T-helper 17 cell (primary cell): ENCODE results near the gene PPAN. TPM values are rescaled to one million over a fixed set of nuclear protein-coding genes. Genes with fewer than 3 reads are reported as not detected.
A peak's percentile ranks its signal among the peaks of the same experiment; 100 is the strongest.

ENCODE experiments used
- ATAC-seq: fragments of 150-1000 bp; cut with Tn5 transposase; 2 replicates; pipeline ENCODE4 v1.10.0; 2021; ENCODE audit warnings: mild to moderate bottlenecking, moderate library complexity
- DNase-seq, 3 donors: peaks; one replicate each; pipeline versions ENCODE4 v3.0.0 to v3.0.0-alpha.2; 2020 to 2021
- H3K9me3 ChIP-seq: one replicate; pipeline ENCODE4 v1.7.0; 2013; ENCODE audit warnings: low read length, mild to moderate bottlenecking; ENCODE audit not compliant: control insufficient read depth, poor library complexity, severe bottlenecking
- H3K27ac Mint-ChIP-seq: one replicate; pipeline ENCODE4 v1.8.0; 2022; ENCODE audit warnings: mild to moderate bottlenecking, moderate library complexity, mixed read lengths
- H3K27me3 Mint-ChIP-seq: one replicate; pipeline ENCODE4 v1.8.0; 2022; ENCODE audit warnings: mixed read lengths
- H3K36me3 Mint-ChIP-seq: one replicate; pipeline ENCODE4 v1.8.0; 2022; ENCODE audit warnings: low read depth, mixed read lengths
- H3K4me1 Mint-ChIP-seq: one replicate; pipeline ENCODE4 v1.8.0; 2022; ENCODE audit warnings: mild to moderate bottlenecking, mixed read lengths
- H3K4me3 Mint-ChIP-seq: one replicate; pipeline ENCODE4 v1.8.0; 2022; ENCODE audit warnings: mild to moderate bottlenecking, moderate library complexity, mixed read lengths
- total RNA-seq, 4 donors: library from RNA in 2 of 4; stranded (reverse) in 2 of 4; gene quantifications; one replicate each; pipeline ENCODE4 v1.2.3 and lab custom pipeline; 2022 to 2026

The PPAN gene
- total RNA-seq, 2 donors from 2014 or later, result 79.8 to 87.8 TPM

GRCh38 chr19:10112895-10113591 lies 6.9 kb downstream of the PPAN start:
- no peaks in the 10 kb centered on the region for H3K27me3 Mint-ChIP-seq

DNA sequence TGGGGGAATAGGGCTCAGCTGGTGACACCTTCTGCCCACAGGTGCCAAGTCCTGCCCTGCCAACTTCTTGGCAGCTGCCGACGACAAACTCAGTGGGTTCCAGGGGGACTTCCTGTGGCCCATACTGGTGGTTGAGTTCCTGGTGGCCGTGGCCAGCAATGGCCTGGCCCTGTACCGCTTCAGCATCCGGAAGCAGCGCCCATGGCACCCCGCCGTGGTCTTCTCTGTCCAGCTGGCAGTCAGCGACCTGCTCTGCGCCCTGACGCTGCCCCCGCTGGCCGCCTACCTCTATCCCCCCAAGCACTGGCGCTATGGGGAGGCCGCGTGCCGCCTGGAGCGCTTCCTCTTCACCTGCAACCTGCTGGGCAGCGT lies 7.4 kb downstream of the PPAN start:
- Mint-ChIP-seq H3K4me3 (peak overlapping the region; percentile 82), H3K27me3 (no peaks in the 10 kb centered on the region), H3K27ac (peak overlapping the region; percentile 97), H3K36me3 (peaks cover 9% of the 10 kb centered on the region), H3K4me1 (peaks cover 28% of the 10 kb centered on the region)
- no peak for DNase-seq
- no peak for ATAC-seq
- H3K9me3 ChIP-seq, result no peaks in the 10 kb centered on the region

More at GRCh38 chr19:10112895-10113591, 6.9 kb downstream of the PPAN start:
- DNase-seq (peak; percentile 51 to 63 (median 57)), ATAC-seq (peak; percentile 61)
- Mint-ChIP-seq H3K27ac (peak overlapping the region; percentile 97), H3K36me3 (peaks cover 9% of the 10 kb centered on the region), H3K4me1 (peaks cover 28% of the 10 kb centered on the region), H3K4me3 (peak overlapping the region; percentile 82)
- no peaks in the 10 kb centered on the region for H3K9me3 ChIP-seq

DNA sequence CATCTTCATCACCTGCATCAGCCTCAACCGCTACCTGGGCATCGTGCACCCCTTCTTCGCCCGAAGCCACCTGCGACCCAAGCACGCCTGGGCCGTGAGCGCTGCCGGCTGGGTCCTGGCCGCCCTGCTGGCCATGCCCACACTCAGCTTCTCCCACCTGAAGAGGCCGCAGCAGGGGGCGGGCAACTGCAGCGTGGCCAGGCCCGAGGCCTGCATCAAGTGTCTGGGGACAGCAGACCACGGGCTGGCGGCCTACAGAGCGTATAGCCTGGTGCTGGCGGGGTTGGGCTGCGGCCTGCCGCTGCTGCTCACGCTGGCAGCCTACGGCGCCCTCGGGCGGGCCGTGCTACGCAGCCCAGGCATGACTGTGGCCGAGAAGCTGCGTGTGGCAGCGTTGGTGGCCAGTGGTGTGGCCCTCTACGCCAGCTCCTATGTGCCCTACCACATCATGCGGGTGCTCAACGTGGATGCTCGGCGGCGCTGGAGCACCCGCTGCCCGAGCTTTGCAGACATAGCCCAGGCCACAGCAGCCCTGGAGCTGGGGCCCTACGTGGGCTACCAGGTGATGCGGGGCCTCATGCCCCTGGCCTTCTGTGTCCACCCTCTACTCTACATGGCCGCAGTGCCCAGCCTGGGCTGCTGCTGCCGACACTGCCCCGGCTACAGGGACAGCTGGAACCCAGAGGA lies 7.9 kb downstream of the PPAN start:
- DNase-seq, result no peak
- no peak for ATAC-seq
- peaks cover 9% of the 10 kb centered on the region for H3K36me3 Mint-ChIP-seq

GRCh38 chr19:10114651-10115391 lies 8.7 kb downstream of the PPAN start:
- H3K9me3 ChIP-seq, result no peaks in the 10 kb centered on the region
- no peak for DNase-seq
- Mint-ChIP-seq H3K27me3 (no peaks in the 10 kb centered on the region), H3K4me3 (peak overlapping the region; percentile 25), H3K36me3 (peaks cover 8% of the 10 kb centered on the region), H3K4me1 (peaks cover 34% of the 10 kb centered on the region), H3K27ac (no peak overlapping the region)
- ATAC-seq, result no peak

More for the DNA sequence above, 7.9 kb downstream of the PPAN start:
- Mint-ChIP-seq H3K4me3 (peak overlapping the region; percentile 25), H3K27ac (peak overlapping the region; percentile 97), H3K27me3 (no peaks in the 10 kb centered on the region), H3K4me1 (peaks cover 32% of the 10 kb centered on the region)
- no peaks in the 10 kb centered on the region for H3K9me3 ChIP-seq

DNA sequence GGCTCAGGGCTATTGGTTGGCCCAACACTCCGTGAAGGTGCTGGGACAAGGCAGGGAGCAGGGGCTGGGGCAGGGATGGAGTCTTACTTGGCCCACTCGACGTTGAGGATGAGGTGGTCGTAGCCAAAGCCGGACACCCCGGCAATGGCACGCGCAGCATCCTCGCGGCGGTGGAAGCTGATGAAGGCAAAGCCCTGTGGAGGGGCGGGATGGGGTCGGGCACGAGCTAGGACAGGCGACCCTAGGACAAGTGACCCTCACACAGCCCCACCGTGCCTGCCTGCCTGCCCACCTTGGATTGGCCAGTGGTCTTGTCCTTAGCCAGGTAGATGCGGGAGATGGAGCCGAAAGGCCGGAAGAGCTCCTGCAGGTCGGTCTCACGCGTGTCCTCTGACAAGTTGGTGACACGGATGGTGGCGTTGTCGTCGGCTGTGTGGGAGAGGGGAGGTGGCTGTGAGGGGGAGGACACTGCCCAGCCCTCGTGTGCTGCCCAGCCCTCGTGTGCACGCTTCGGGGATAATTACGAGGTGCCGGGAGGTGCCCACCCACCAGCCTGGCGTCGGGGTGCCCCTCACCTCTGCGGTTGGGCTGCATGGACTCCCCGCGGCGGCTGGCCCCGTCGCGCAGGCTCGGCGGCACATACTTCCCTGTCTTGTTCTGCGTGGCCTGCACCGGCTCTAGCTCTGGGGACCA lies 9.4 kb downstream of the PPAN start:
- Mint-ChIP-seq H3K27ac (peak overlapping the region; percentile 8), H3K27me3 (no peaks in the 10 kb centered on the region), H3K36me3 (peaks cover 7% of the 10 kb centered on the region), H3K4me1 (peaks cover 35% of the 10 kb centered on the region), H3K4me3 (no peak overlapping the region)
- ATAC-seq (no peak), DNase-seq (no peak)
- H3K9me3 ChIP-seq, result no peaks in the 10 kb centered on the region

DNA sequence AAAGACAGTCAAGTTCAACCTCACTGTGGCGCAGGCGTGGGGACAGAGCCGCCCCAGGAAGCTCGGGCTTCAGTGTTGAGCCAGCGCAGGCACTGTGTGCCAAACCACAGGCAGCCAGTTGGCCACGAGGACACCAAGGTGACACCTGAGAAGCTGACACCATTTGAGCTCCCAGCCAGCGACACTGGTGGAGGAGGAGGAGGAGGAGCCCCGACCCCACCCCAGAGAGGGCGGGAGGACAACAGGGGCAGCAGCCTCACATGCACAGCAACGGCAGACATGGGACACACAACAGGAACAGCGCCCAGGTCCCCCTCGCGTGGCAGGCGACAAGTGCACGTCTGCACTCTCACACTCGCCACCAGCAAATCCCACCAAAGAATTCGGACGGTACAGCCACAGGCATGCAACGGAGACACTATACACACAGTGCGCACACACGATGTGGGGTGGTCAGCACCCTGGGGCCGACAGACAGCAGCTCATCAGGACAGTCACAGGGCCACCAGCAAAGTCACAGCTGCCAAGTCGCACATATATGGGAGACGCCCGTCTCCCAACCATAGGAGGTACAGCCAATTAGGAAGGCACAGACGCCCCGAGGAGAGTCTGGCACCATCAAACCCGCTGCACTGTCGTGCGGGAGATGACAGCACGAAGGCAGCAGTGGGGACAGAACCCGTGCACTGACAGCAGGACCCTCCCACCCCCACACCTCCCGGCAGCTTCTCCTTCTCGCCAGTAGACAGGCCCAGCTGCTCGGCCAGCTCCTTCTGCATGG lies 10.1 kb downstream of the PPAN start:
- Mint-ChIP-seq H3K4me1 (peaks cover 31% of the 10 kb centered on the region), H3K36me3 (peaks cover 4% of the 10 kb centered on the region), H3K4me3 (peak overlapping the region; percentile 71), H3K27me3 (no peaks in the 10 kb centered on the region), H3K27ac (peak overlapping the region; percentile 8)
- no peaks in the 10 kb centered on the region for H3K9me3 ChIP-seq
- DNase-seq (no peak), ATAC-seq (no peak)

DNA sequence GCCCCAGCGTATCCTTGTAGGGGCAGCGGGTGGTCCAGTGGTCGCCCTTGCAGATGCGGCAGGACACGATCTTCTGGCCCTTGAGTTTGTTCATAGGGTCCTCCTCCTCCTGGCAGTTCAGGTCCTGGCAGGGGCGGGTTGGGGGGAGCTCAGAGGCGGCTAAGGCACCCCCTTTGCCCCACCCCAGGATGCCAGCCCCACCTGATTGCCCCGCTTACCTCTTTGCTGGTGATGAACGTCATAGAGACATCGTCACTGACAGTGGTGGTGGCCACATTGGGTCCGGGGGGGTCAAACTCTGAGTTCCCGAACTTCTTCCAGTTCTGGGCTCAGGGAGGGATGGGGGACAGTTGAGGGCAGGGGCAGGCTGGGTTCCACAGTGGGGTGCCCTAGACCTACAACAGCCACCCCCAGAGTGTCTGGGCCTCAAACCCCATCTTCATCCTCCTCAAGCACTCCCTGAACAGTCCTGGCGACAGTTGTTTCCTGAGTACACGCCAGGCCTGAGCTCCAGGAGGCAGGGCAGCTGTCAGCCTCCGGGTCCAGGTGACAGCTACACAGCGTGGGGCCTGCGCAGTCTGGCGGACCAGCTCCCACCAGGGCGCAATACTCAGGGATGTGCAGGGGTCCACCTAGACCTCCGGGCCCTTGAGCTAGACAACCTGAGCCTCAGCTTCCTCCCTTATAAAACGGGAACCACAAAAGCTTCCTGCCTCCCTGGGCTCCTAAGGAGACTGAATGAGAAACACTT lies 10.9 kb downstream of the PPAN start:
- ATAC-seq (no peak), DNase-seq (no peak)
- H3K9me3 ChIP-seq, result no peaks in the 10 kb centered on the region
- Mint-ChIP-seq H3K27me3 (no peaks in the 10 kb centered on the region), H3K4me3 (peak overlapping the region; percentile 15), H3K36me3 (peaks cover 4% of the 10 kb centered on the region), H3K4me1 (peaks cover 28% of the 10 kb centered on the region), H3K27ac (peak overlapping the region; percentile 8)

DNA sequence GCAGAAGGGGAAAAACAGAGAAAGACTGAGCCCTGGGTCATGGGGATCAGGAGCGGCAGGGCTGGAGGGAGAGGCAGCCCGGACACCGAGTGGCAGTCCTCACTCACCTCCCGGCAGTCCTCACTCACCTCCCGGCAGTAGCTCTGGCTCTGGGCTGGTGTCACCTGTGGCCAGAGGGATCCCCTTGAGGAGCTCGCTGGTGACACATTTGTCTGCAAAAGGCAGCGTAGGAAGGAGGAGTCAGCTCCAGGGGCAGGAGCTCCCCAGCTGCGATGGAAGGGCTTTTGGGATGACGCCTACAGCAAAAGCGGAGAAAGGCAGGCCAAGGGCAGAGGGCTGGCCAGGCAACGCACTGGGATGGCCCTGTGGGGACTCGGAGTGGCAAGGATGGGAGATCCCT lies 12.8 kb downstream of the PPAN start:
- no peak for DNase-seq
- no peaks in the 10 kb centered on the region for H3K27me3 Mint-ChIP-seq
- peak overlapping the region; percentile 93 for H3K4me3 Mint-ChIP-seq
- H3K9me3 ChIP-seq, result no peaks in the 10 kb centered on the region
- peaks cover 14% of the 10 kb centered on the region for H3K4me1 Mint-ChIP-seq
- ATAC-seq, result no peak
- peaks cover 4% of the 10 kb centered on the region for H3K36me3 Mint-ChIP-seq
- H3K27ac Mint-ChIP-seq, result peak overlapping the region; percentile 91

DNA sequence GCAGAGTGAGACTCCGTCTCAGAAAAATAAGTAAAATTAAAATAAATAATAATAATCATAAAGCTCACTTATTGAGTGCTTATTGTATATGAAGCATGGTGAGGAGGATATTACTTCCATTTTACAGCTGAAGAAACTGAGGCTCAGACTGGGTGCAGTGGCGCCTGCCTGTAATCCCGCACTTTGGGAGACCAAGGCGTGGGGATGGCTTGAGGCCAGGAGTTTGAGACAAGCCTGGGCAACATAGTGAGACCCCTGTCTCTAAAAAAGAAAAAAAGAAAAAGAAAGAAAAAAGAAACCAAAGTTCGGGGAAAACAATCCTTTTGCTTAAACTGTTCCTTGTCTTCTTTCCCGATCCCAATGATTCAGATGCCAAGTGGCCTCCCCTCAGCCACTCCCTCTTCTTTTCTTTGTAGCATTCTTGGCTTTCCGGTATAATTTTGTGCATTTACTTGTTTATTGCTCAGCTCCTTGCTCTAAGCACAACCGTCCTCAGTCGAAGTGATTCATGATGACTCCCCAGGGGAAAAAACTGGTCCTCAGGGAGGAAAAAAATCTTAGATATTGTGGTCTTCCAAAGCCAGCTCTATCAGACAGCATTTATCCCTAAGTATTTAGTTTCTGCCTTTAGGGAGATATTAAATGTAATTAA lies 14.5 kb downstream of the PPAN start:
- no peaks in the 10 kb centered on the region for H3K27me3 Mint-ChIP-seq
- H3K27ac Mint-ChIP-seq, result no peak overlapping the region
- ATAC-seq, result no peak
- peaks cover 3% of the 10 kb centered on the region for H3K36me3 Mint-ChIP-seq
- H3K9me3 ChIP-seq, result no peaks in the 10 kb centered on the region
- no peak for DNase-seq
- peaks cover 14% of the 10 kb centered on the region for H3K4me1 Mint-ChIP-seq
- H3K4me3 Mint-ChIP-seq, result no peak overlapping the region

DNA sequence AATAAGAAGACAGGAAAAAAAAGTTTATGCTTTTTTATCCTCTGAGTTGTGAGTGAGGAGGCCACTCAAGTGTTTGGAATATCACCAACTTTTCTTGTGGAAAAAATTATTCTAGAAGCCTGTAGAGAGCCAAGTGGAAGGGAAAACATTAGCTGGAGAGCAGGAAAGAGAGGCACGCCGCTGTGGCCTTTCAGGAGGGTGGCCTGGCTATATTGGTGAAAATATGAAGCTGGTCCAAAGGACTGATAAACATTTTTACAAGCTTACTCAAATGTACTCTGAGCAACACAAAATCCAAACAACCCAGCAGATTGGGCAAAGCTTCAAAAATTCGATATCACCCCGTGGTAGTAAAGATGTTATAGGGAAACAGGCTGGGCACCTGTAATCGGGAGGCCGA lies 15.9 kb downstream of the PPAN start:
- Mint-ChIP-seq H3K27ac (no peak overlapping the region), H3K4me3 (no peak overlapping the region)

GRCh38 chr19:10124429-10124828 lies 18.3 kb downstream of the PPAN start:
- H3K9me3 ChIP-seq, result no peaks in the 10 kb centered on the region
- H3K4me3 Mint-ChIP-seq, result no peak overlapping the region
- H3K27ac Mint-ChIP-seq, result no peak overlapping the region
- ATAC-seq (no peak), DNase-seq (no peak)
- H3K36me3 Mint-ChIP-seq, result peaks cover 3% of the 10 kb centered on the region
- H3K4me1 Mint-ChIP-seq, result peaks cover 7% of the 10 kb centered on the region
- no peaks in the 10 kb centered on the region for H3K27me3 Mint-ChIP-seq

More for the DNA sequence above, 15.9 kb downstream of the PPAN start:
- H3K9me3 ChIP-seq, result no peaks in the 10 kb centered on the region
- H3K36me3 Mint-ChIP-seq, result peaks cover 3% of the 10 kb centered on the region
- H3K4me1 Mint-ChIP-seq, result peaks cover 12% of the 10 kb centered on the region
- no peak for DNase-seq
- no peak for ATAC-seq
- H3K27me3 Mint-ChIP-seq, result no peaks in the 10 kb centered on the region
